OCI-LY7 (cell line): ENCODE results near the gene LTB4R. TPM values are rescaled to one million over a fixed set of nuclear protein-coding genes. Genes with fewer than 3 reads are reported as not detected.

Source experiments
- BruUV-seq: library from RNA; stranded (reverse); fragments of 400-500 nt; replicated peaks from 2 replicates; lab custom pipeline; 2021; lab: Mats Ljungman, UMichigan
- CTCF ChIA-PET: fragments of 300-600 bp; sonication (Branson Sonifier 250); formaldehyde crosslinking; loops from one replicate; lab custom pipeline; 2022; ENCODE audit warnings: antibody characterized with exemption; ENCODE audit not compliant: unreplicated experiment; lab: Charles Lee
- POLR2A ChIA-PET: fragments of 300-600 bp; sonication (Branson Sonifier 250); formaldehyde crosslinking; loops from one replicate; lab custom pipeline; 2022; ENCODE audit warnings: antibody characterized with exemption; lab: Charles Lee
- DNase-seq: peaks from one replicate; pipeline ENCODE4 v3.0.0-alpha.2; 2015; ENCODE audit warnings: low spot score
- H2AFZ ChIP-seq: fragments of 200-600 bp; sonication (generic), shearing (Covaris generic); 2 replicates; pipeline ENCODE4 v1.6.1; 2014; ENCODE audit warnings: mild to moderate bottlenecking, antibody characterized with exemption, low read length, moderate library complexity
- H3K27ac ChIP-seq: fragments of 200-600 bp; sonication (generic); 2 replicates; pipeline ENCODE4 v1.5.1; 2014; ENCODE audit warnings: mixed run types, low read depth, mild to moderate bottlenecking, moderate library complexity, low read length, inconsistent platforms; ENCODE audit not compliant: poor library complexity, severe bottlenecking
- H3K36me3 ChIP-seq: fragments of 200-600 bp; sonication (generic); 2 replicates; pipeline ENCODE4 v1.6.1; 2014; ENCODE audit warnings: mild to moderate bottlenecking, antibody characterized with exemption, low read length, moderate library complexity, mixed read lengths; ENCODE audit not compliant: insufficient read depth
- H3K4me1 ChIP-seq: fragments of 200-600 bp; sonication (generic); 2 replicates; pipeline ENCODE4 v1.5.1; 2014; ENCODE audit warnings: mild to moderate bottlenecking, low read length; ENCODE audit not compliant: insufficient read depth, poor library complexity, severe bottlenecking
- H3K4me2 ChIP-seq: fragments of 200-600 bp; sonication (generic); 2 replicates; pipeline ENCODE4 v1.6.1; 2014; ENCODE audit warnings: mild to moderate bottlenecking, low read length
- H3K4me3 ChIP-seq: fragments of 200-600 bp; sonication (generic); 2 replicates; pipeline ENCODE4 v1.5.1; 2014; ENCODE audit warnings: mild to moderate bottlenecking, low read depth, low read length; ENCODE audit not compliant: poor library complexity, severe bottlenecking
- H3K79me2 ChIP-seq: fragments of 200-600 bp; sonication (generic); 2 replicates; pipeline ENCODE4 v1.6.1; 2016; ENCODE audit warnings: low read depth, mild to moderate bottlenecking, low read length, moderate library complexity, mixed read lengths; ENCODE audit not compliant: insufficient read depth
- H3K9me2 ChIP-seq: fragments of 200-600 bp; sonication (generic); 2 replicates; pipeline ENCODE4 v1.6.1; 2016; ENCODE audit warnings: mild to moderate bottlenecking, low read length, mixed read lengths; ENCODE audit not compliant: insufficient read depth
- H3K9me3 ChIP-seq: fragments of 200-600 bp; sonication (generic); 2 replicates; pipeline ENCODE4 v1.6.1; 2014; ENCODE audit warnings: mild to moderate bottlenecking, mixed run types, low read length, mixed read lengths
- H4K20me1 ChIP-seq: fragments of 200-600 bp; sonication (generic); 2 replicates; pipeline ENCODE4 v1.6.1; 2014; ENCODE audit warnings: mild to moderate bottlenecking, antibody characterized with exemption, low read length, moderate library complexity, mixed read lengths; ENCODE audit not compliant: insufficient read depth
- CTCF ChIP-seq: fragments of 200-600 bp; sonication (generic); conservative IDR thresholded peaks from 2 replicates; pipeline ENCODE4 v1.5.1; 2014; ENCODE audit warnings: mild to moderate bottlenecking, antibody characterized with exemption, low read length, moderate library complexity, mixed read lengths
- EZH2phosphoT487 ChIP-seq: fragments of 200-600 bp; sonication (generic); IDR thresholded peaks from 2 replicates; pipeline ENCODE4 v1.6.1; 2018; ENCODE audit warnings: low read depth, borderline replicate concordance, mild to moderate bottlenecking, mixed run types, antibody characterized with exemption, low read length, moderate library complexity, mixed read lengths
- intact Hi-C: fragments of 100-400 bp; cut with micrococcal nuclease; formaldehyde crosslinking; loops from one replicate; pipeline ENCODE4 v1.10.0; 2022; ENCODE audit not compliant: unreplicated experiment
- total RNA-seq, 2 experiments: library from RNA; depleted of rRNA in 1 of 2; stranded (reverse); fragments of >200 nt in 1 of 2; shearing (Covaris generic) in 1 of 2; gene quantifications; 2 replicates each; pipeline ENCODE4 v1.2.3, GENCODE V29; 2014 to 2022

Gene LTB4R
- total RNA-seq, 2 experiments from 2014 or later: 15.8 to 28.3 TPM

- ChIA-PET POLR2A (interaction anchor here (0.6 to 3.2 kb wide), 8 partner anchors 25 to 171 kb away, joined by 3 to 21 read pairs (median 4); partner anchors contain the start of genes MDP1, RNF31, SDR39U1 and TINF2), CTCF (interaction anchor here (0.6 to 1.9 kb wide), 3 partner anchors 25 to 36 kb away, joined by 3 to 8 read pairs (median 4); partner anchors contain the start of gene CIDEB)
- no peak for TF ChIP-seq EZH2phosphoT487
- Histone ChIP-seq H3K4me2 (peak overlapping the region; percentile 82), H2AFZ (peak overlapping the region; percentile 68; the same call in 1 of the 2 replicates), H3K4me1 (peaks cover 43% of the 10 kb centered on the region), H3K27ac (peak overlapping the region; percentile 84), H3K4me3 (peak overlapping the region; percentile 84), H3K36me3 (no peaks in the 10 kb centered on the region), H3K9me2 (no peaks in the 10 kb centered on the region), H3K79me2 (no peaks in the 10 kb centered on the region), H3K9me3 (no peaks in the 10 kb centered on the region), H4K20me1 (no peaks in the 10 kb centered on the region)
- intact Hi-C loops: loop anchor here (1.0 to 2.0 kb wide), 3 partner anchors 27 to 56 kb away; partner anchors contain the start of genes DHRS1, MDP1, NOP9 and TINF2
- no peak for DNase-seq
- TSS peak; percentile 70 for BruUV-seq
Observed at GRCh38 chr14:24271834-24272263, 39.5 kb upstream of the LTB4R start.

GRCh38 chr14:24272467-24272866 lies 38.8 kb upstream of the LTB4R start:
- DNase-seq: no peak
- Histone ChIP-seq H3K27ac (peak overlapping the region; percentile 84), H3K9me2 (no peaks in the 10 kb centered on the region), H2AFZ (peak overlapping the region; percentile 68), H3K9me3 (no peaks in the 10 kb centered on the region), H3K4me3 (peak overlapping the region; percentile 84), H3K4me2 (peak overlapping the region; percentile 82), H3K36me3 (no peaks in the 10 kb centered on the region), H3K79me2 (no peaks in the 10 kb centered on the region), H3K4me1 (peaks cover 43% of the 10 kb centered on the region), H4K20me1 (no peaks in the 10 kb centered on the region)
- no peak for TF ChIP-seq CTCF
- TF ChIP-seq EZH2phosphoT487: no peak
- ChIA-PET POLR2A (interaction anchor here (0.6 to 2.4 kb wide), 3 partner anchors 30 to 170 kb away, joined by 4 to 17 read pairs (median 4); partner anchors contain the start of genes SDR39U1 and TINF2), CTCF (interaction anchor here (0.6 to 1.9 kb wide), 2 partner anchors 30 to 36 kb away, joined by 3 to 8 read pairs; partner anchors contain the start of gene CIDEB)
- no TSS peak for BruUV-seq
- intact Hi-C loops: no loop called here

GRCh38 chr14:24273422-24273998 lies 37.8 kb upstream of the LTB4R start:
- BruUV-seq: no TSS peak
- no peaks in the 10 kb centered on the region for H4K20me1 ChIP-seq
- peak overlapping the region; percentile 59; the same call in 1 of the 2 replicates for H2AFZ ChIP-seq
- peaks cover 43% of the 10 kb centered on the region for H3K4me1 ChIP-seq
- H3K9me3 ChIP-seq: no peaks in the 10 kb centered on the region
- H3K4me3 ChIP-seq: peak overlapping the region; percentile 14
- intact Hi-C loops: no loop called here
- TF ChIP-seq EZH2phosphoT487 (no peak), CTCF (peak; percentile 69)
- peak; percentile 34 for DNase-seq
- H3K36me3 ChIP-seq: no peaks in the 10 kb centered on the region
- H3K27ac ChIP-seq: peak overlapping the region; percentile 40
- H3K4me2 ChIP-seq: peak overlapping the region; percentile 51
- ChIA-PET CTCF (interaction anchor here (0.6 kb wide), 1 partner anchor 795 kb away, joined by 5 read pairs; no protein-coding TSS in a partner anchor), POLR2A (interaction anchor here (0.7 to 1.6 kb wide), 8 partner anchors 12 to 100 kb away, joined by 3 to 7 read pairs (median 3); partner anchors contain the start of genes NFATC4 and TINF2)
- H3K9me2 ChIP-seq: no peaks in the 10 kb centered on the region
- no peaks in the 10 kb centered on the region for H3K79me2 ChIP-seq
